SK-N-SH treated with all-trans-retinoic acid at 6 μM for 48 hours (cell line): ENCODE measurements around the gene KCNH5.
A peak's percentile ranks its signal among the peaks of the same experiment; 100 is the strongest.

Experiments used
- ARNTL ChIP-seq: fragments of 450-650 bp; formaldehyde crosslinking; IDR thresholded peaks from 2 replicates; pipeline ENCODE4 v1.5.0; 2020; ENCODE audit warnings: low read depth, mild to moderate bottlenecking, moderate library complexity, borderline replicate concordance
- CSDC2 ChIP-seq: fragments of 250-450 bp; sonication (Bioruptor Pico); IDR thresholded peaks from 2 replicates; pipeline ENCODE4 v1.5.0; 2020; ENCODE audit warnings: mild to moderate bottlenecking, moderate library complexity
- ESRRG ChIP-seq: fragments of 250-450 bp; sonication (Bioruptor Pico); IDR thresholded peaks from 2 replicates; pipeline ENCODE4 v1.6.1; 2021; ENCODE audit warnings: mild to moderate bottlenecking
- OSR1 ChIP-seq: fragments of 250-450 bp; sonication (Bioruptor Pico); IDR thresholded peaks from 2 replicates; pipeline ENCODE4 v1.8.0; 2022; ENCODE audit warnings: moderate library complexity, mild to moderate bottlenecking, inconsistent platforms
- PATZ1 ChIP-seq: fragments of 250-450 bp; sonication (Bioruptor Pico); IDR thresholded peaks from 2 replicates; pipeline ENCODE4 v1.8.0; 2020; ENCODE audit warnings: mild to moderate bottlenecking, moderate library complexity, borderline replicate concordance
- PPARA ChIP-seq: fragments of 250-450 bp; sonication (Bioruptor Pico); IDR thresholded peaks from 2 replicates; pipeline ENCODE4 v1.5.0; 2020; ENCODE audit warnings: mild to moderate bottlenecking, borderline replicate concordance
- RARB ChIP-seq: fragments of 250-450 bp; sonication (Bioruptor Pico); IDR thresholded peaks from 2 replicates; pipeline ENCODE4 v1.8.0; 2021; ENCODE audit warnings: mild to moderate bottlenecking, moderate library complexity
- SNAI2 ChIP-seq: fragments of 250-450 bp; sonication (Bioruptor Pico); IDR thresholded peaks from 2 replicates; pipeline ENCODE4 v1.5.0; 2020; ENCODE audit warnings: mild to moderate bottlenecking, moderate library complexity
- TOX ChIP-seq: fragments of 250-450 bp; sonication (Bioruptor Pico); IDR thresholded peaks from 2 replicates; pipeline ENCODE4 v1.8.0; 2021; ENCODE audit warnings: mild to moderate bottlenecking, moderate library complexity, borderline replicate concordance
- ZFP3 ChIP-seq: fragments of 250-450 bp; sonication (Bioruptor Pico); IDR thresholded peaks from 2 replicates; pipeline ENCODE4 v1.5.0; 2020; ENCODE audit warnings: mild to moderate bottlenecking, moderate library complexity
- ZNF70 ChIP-seq: fragments of 450-650 bp; formaldehyde crosslinking; IDR thresholded peaks from 2 replicates; pipeline ENCODE4 v1.5.0; 2020; ENCODE audit warnings: mild to moderate bottlenecking, moderate library complexity
- ZNF8 ChIP-seq: fragments of 450-650 bp; formaldehyde crosslinking; IDR thresholded peaks from 2 replicates; pipeline ENCODE4 v1.5.0; 2020; ENCODE audit warnings: mild to moderate bottlenecking, moderate library complexity

- TF ChIP-seq PPARA (CRISPR knock-in tag) (no peak; the same call in 1 of the 2 replicates), ZNF70 (no peak), ZFP3 (CRISPR knock-in tag) (no peak; the same call in 1 of the 2 replicates), RARB (CRISPR knock-in tag) (no peak), ESRRG (CRISPR knock-in tag) (peak; percentile 83; the same call in 1 of the 2 replicates), OSR1 (CRISPR knock-in tag) (no peak), ZNF8 (peak; percentile 62), CSDC2 (CRISPR knock-in tag) (no peak), PATZ1 (CRISPR knock-in tag) (peak; percentile 29; the same call in 1 of the 2 replicates), ARNTL (CRISPR knock-in tag) (no peak), TOX (CRISPR knock-in tag) (no peak), SNAI2 (peak; percentile 33; the same call in 1 of the 2 replicates)
These were observed 148.3 kb downstream of the KCNH5 start for GRCh38 chr14:62896932-62897456.
